ENCODE data around the gene SULT1E1. TPM values are rescaled to one million over a fixed set of nuclear protein-coding genes. Genes with fewer than 3 reads are reported as not detected.
A peak's percentile ranks its signal among the peaks of the same experiment; 100 is the strongest.

Gene SULT1E1
- not detected for total RNA-seq

GRCh38 chr4:69860052-69860451 is at the start of gene SULT1E1:
Gene SULT1E1 (minus strand): TSS chr4:69860145. CDS start chr4:69857644, 2,501 bp downstream.
- no peaks in the 10 kb centered on the region for H3K36me3 Mint-ChIP-seq (ENCODE audit: low read depth)
- H3K4me3 Mint-ChIP-seq = no peak within 1 kb of the TSS
- no peak for ATAC-seq (replicated peaks)
- peaks cover 3% of the 10 kb centered on the region for H3K27me3 Mint-ChIP-seq
- H3K9me3 Mint-ChIP-seq = no peaks in the 10 kb centered on the region
- no peak within 1 kb of the TSS for H3K27ac Mint-ChIP-seq
- H3K4me1 Mint-ChIP-seq = no peaks in the 10 kb centered on the region

- Mint-ChIP-seq H3K27me3 (no peaks in the 10 kb centered on the region), H3K4me3 (no peak overlapping the region), H3K4me1 (no peaks in the 10 kb centered on the region), H3K36me3 (ENCODE audit: low read depth) (no peaks in the 10 kb centered on the region), H3K9me3 (no peaks in the 10 kb centered on the region), H3K27ac (no peak overlapping the region)
- no peak for ATAC-seq (replicated peaks)
Measured at GRCh38 chr4:69909195-69909594, 49.2 kb upstream of the SULT1E1 start.

GRCh38 chr4:69907151-69907550 is 47.2 kb upstream of the SULT1E1 start:
- no peaks in the 10 kb centered on the region for H3K9me3 Mint-ChIP-seq
- no peak overlapping the region for H3K4me3 Mint-ChIP-seq
- H3K27me3 Mint-ChIP-seq = peaks cover 3% of the 10 kb centered on the region
- no peaks in the 10 kb centered on the region for H3K36me3 Mint-ChIP-seq (ENCODE audit: low read depth)
- no peak for ATAC-seq (replicated peaks)
- no peak overlapping the region for H3K27ac Mint-ChIP-seq
- no peaks in the 10 kb centered on the region for H3K4me1 Mint-ChIP-seq

GRCh38 chr4:69896530-69897116 is 36.7 kb upstream of the SULT1E1 start:
- Mint-ChIP-seq H3K27ac (no peak overlapping the region), H3K36me3 (ENCODE audit: low read depth) (no peaks in the 10 kb centered on the region), H3K4me1 (no peaks in the 10 kb centered on the region), H3K9me3 (no peaks in the 10 kb centered on the region), H3K4me3 (no peak overlapping the region), H3K27me3 (peaks cover 14% of the 10 kb centered on the region)
- ATAC-seq (replicated peaks) = no peak

GRCh38 chr4:69894721-69895120 is 34.8 kb upstream of the SULT1E1 start:
- H3K4me1 Mint-ChIP-seq = no peaks in the 10 kb centered on the region
- H3K4me3 Mint-ChIP-seq = no peak overlapping the region
- H3K27ac Mint-ChIP-seq = no peak overlapping the region
- H3K36me3 Mint-ChIP-seq (ENCODE audit: low read depth) = no peaks in the 10 kb centered on the region
- no peak for ATAC-seq (replicated peaks)
- peaks cover 14% of the 10 kb centered on the region for H3K27me3 Mint-ChIP-seq
- H3K9me3 Mint-ChIP-seq = no peaks in the 10 kb centered on the region

- ATAC-seq (replicated peaks) = no peak
- Mint-ChIP-seq H3K27ac (no peak overlapping the region), H3K4me1 (no peaks in the 10 kb centered on the region), H3K36me3 (ENCODE audit: low read depth) (no peaks in the 10 kb centered on the region), H3K9me3 (no peaks in the 10 kb centered on the region), H3K4me3 (no peak overlapping the region), H3K27me3 (peaks cover 14% of the 10 kb centered on the region)
Measured at GRCh38 chr4:69894186-69894585, 34.2 kb upstream of the SULT1E1 start.

- Mint-ChIP-seq H3K27ac (no peak overlapping the region), H3K4me3 (no peak overlapping the region), H3K27me3 (no peaks in the 10 kb centered on the region), H3K36me3 (ENCODE audit: low read depth) (no peaks in the 10 kb centered on the region), H3K4me1 (no peaks in the 10 kb centered on the region), H3K9me3 (no peaks in the 10 kb centered on the region)
- ATAC-seq (replicated peaks) = no peak
Measured at GRCh38 chr4:69888336-69888735, 28.4 kb upstream of the SULT1E1 start.

- Mint-ChIP-seq H3K9me3 (no peaks in the 10 kb centered on the region), H3K27ac (no peak overlapping the region), H3K27me3 (no peaks in the 10 kb centered on the region)
Measured at GRCh38 chr4:69882150-69882549, 22.2 kb upstream of the SULT1E1 start.

GRCh38 chr4:69881173-69881773 is 21.3 kb upstream of the SULT1E1 start:
- Mint-ChIP-seq H3K4me3 (no peak overlapping the region), H3K27ac (no peak overlapping the region), H3K27me3 (no peaks in the 10 kb centered on the region), H3K4me1 (no peaks in the 10 kb centered on the region), H3K9me3 (no peaks in the 10 kb centered on the region), H3K36me3 (ENCODE audit: low read depth) (no peaks in the 10 kb centered on the region)
- ATAC-seq (replicated peaks) = peak; percentile 38

More at GRCh38 chr4:69882150-69882549, 22.2 kb upstream of the SULT1E1 start:
- Mint-ChIP-seq H3K4me1 (no peaks in the 10 kb centered on the region), H3K36me3 (ENCODE audit: low read depth) (no peaks in the 10 kb centered on the region), H3K4me3 (no peak overlapping the region)
- no peak for ATAC-seq (replicated peaks)

GRCh38 chr4:69878250-69878649 is 18.3 kb upstream of the SULT1E1 start:
- H3K27ac Mint-ChIP-seq = no peak overlapping the region
- H3K9me3 Mint-ChIP-seq = no peaks in the 10 kb centered on the region
- H3K36me3 Mint-ChIP-seq (ENCODE audit: low read depth) = no peaks in the 10 kb centered on the region
- H3K4me1 Mint-ChIP-seq = no peaks in the 10 kb centered on the region
- H3K27me3 Mint-ChIP-seq = no peaks in the 10 kb centered on the region
- H3K4me3 Mint-ChIP-seq = no peak overlapping the region
- no peak for ATAC-seq (replicated peaks)

- ATAC-seq (replicated peaks) = no peak
- no peaks in the 10 kb centered on the region for H3K36me3 Mint-ChIP-seq (ENCODE audit: low read depth)
- no peaks in the 10 kb centered on the region for H3K4me1 Mint-ChIP-seq
- H3K9me3 Mint-ChIP-seq = no peaks in the 10 kb centered on the region
- H3K27ac Mint-ChIP-seq = no peak overlapping the region
- no peaks in the 10 kb centered on the region for H3K27me3 Mint-ChIP-seq
- H3K4me3 Mint-ChIP-seq = no peak overlapping the region
Measured at GRCh38 chr4:69877453-69877852, 17.5 kb upstream of the SULT1E1 start.

GRCh38 chr4:69876071-69876470 is 16.1 kb upstream of the SULT1E1 start:
- no peak overlapping the region for H3K4me3 Mint-ChIP-seq
- H3K27me3 Mint-ChIP-seq = no peaks in the 10 kb centered on the region
- no peak for ATAC-seq (replicated peaks)
- H3K27ac Mint-ChIP-seq = no peak overlapping the region
- no peaks in the 10 kb centered on the region for H3K36me3 Mint-ChIP-seq (ENCODE audit: low read depth)
- H3K4me1 Mint-ChIP-seq = no peaks in the 10 kb centered on the region
- H3K9me3 Mint-ChIP-seq = no peaks in the 10 kb centered on the region

- Mint-ChIP-seq H3K4me3 (no peak overlapping the region), H3K9me3 (no peaks in the 10 kb centered on the region), H3K27me3 (no peaks in the 10 kb centered on the region), H3K27ac (no peak overlapping the region), H3K4me1 (no peaks in the 10 kb centered on the region), H3K36me3 (ENCODE audit: low read depth) (no peaks in the 10 kb centered on the region)
- ATAC-seq (replicated peaks) = no peak
Measured at GRCh38 chr4:69875576-69875975, 15.6 kb upstream of the SULT1E1 start.

- Mint-ChIP-seq H3K4me3 (no peak overlapping the region), H3K9me3 (no peaks in the 10 kb centered on the region), H3K36me3 (ENCODE audit: low read depth) (no peaks in the 10 kb centered on the region), H3K27ac (no peak overlapping the region), H3K4me1 (no peaks in the 10 kb centered on the region), H3K27me3 (no peaks in the 10 kb centered on the region)
- no peak for ATAC-seq (replicated peaks)
Measured at GRCh38 chr4:69874507-69874906, 14.6 kb upstream of the SULT1E1 start.

- H3K27me3 Mint-ChIP-seq = no peaks in the 10 kb centered on the region
- no peaks in the 10 kb centered on the region for H3K4me1 Mint-ChIP-seq
- no peak overlapping the region for H3K4me3 Mint-ChIP-seq
- H3K9me3 Mint-ChIP-seq = no peaks in the 10 kb centered on the region
- no peak overlapping the region for H3K27ac Mint-ChIP-seq
- H3K36me3 Mint-ChIP-seq (ENCODE audit: low read depth) = no peaks in the 10 kb centered on the region
- ATAC-seq (replicated peaks) = no peak
Measured at GRCh38 chr4:69861756-69862155, 1.8 kb upstream of the SULT1E1 start.
